ENCODE results near the gene GCNA. TPM values are rescaled to one million over a fixed set of nuclear protein-coding genes. Genes with fewer than 3 reads are reported as not detected.

The GCNA gene
- total and polyA plus RNA-seq, 7 donors: 0.98 to 9.1 (median 3.7) TPM

DNA sequence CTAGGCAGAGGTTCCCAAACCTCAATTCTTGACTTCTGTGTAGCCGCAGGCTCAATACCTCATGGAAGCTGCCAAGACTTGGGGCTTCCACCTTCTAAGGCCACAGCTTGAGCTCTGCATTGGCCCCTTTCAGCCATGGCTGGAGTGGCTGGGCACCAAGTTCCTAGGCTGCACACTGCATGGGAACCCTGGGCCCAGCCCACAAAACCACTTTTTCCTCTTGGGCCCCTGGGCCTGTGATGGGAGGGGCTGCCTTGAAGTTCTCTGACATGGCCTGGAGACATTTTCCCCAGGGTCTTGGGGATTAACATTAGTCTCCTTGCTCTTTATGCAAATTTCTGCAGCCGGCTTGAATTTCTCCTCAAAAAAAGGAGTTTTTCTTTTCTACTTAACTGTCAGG is 75.1 kb downstream of the GCNA start:
- WGBS, 3 donors: 84 to 96% (median 91%) methylated on average over 2 of the region's 2 CpGs
- DNase-seq (no peak), ATAC-seq (no peak)
- Histone ChIP-seq H3K4me3 (no peak overlapping the region), H3K36me3 (ENCODE audit: insufficient read depth in 1 of 2, low read depth in 1 of 2) (no peaks in the 10 kb centered on the region), H3K9me3 (no peaks in the 10 kb centered on the region), H3K27me3 (ENCODE audit: insufficient read depth in 3 of 3, low read length in 2 of 3) (no peaks in the 10 kb centered on the region), H3K4me1 (no peaks in the 10 kb centered on the region), H3K27ac (no peak overlapping the region)
- intact Hi-C loops (cut with DNase I): no loop called here
- TF ChIP-seq, protein P1, sequence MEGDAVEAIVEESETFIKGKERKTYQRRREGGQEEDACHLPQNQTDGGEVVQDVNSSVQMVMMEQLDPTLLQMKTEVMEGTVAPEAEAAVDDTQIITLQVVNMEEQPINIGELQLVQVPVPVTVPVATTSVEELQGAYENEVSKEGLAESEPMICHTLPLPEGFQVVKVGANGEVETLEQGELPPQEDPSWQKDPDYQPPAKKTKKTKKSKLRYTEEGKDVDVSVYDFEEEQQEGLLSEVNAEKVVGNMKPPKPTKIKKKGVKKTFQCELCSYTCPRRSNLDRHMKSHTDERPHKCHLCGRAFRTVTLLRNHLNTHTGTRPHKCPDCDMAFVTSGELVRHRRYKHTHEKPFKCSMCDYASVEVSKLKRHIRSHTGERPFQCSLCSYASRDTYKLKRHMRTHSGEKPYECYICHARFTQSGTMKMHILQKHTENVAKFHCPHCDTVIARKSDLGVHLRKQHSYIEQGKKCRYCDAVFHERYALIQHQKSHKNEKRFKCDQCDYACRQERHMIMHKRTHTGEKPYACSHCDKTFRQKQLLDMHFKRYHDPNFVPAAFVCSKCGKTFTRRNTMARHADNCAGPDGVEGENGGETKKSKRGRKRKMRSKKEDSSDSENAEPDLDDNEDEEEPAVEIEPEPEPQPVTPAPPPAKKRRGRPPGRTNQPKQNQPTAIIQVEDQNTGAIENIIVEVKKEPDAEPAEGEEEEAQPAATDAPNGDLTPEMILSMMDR (IDR thresholded peaks at IDR 0.05): no peak

DNA sequence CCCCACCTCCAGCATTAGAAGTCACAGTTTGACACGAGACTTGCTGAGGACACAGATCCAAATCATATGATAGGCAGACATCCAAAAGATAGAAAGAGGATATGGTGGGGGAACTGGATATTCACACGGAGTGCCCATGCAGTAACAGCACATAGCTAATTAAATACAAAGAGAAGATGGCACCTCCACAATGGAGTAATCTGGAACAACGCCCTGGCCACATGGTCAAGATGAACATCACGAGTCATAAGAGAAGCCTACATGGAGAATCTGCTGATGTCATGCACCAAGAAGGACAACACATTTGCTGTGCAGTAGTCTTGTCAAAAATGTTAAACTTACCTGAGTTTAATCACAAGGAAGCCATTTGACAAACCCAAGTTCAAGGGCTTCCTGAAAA is 79.0 kb downstream of the GCNA start:
- Histone ChIP-seq H3K4me3 (no peak overlapping the region), H3K9me3 (no peaks in the 10 kb centered on the region), H3K4me1 (no peaks in the 10 kb centered on the region), H3K36me3 (ENCODE audit: insufficient read depth in 1 of 2, low read depth in 1 of 2) (no peaks in the 10 kb centered on the region), H3K27ac (no peak overlapping the region), H3K27me3 (ENCODE audit: insufficient read depth in 3 of 3, low read length in 2 of 3) (no peaks in the 10 kb centered on the region)
- WGBS, 3 donors: 67 to 83% (median 67%) methylated on average over 4 of the region's 4 CpGs
- no peak for DNase-seq
- intact Hi-C loops (cut with DNase I): no loop called here
- ATAC-seq: no peak
- TF ChIP-seq, protein P1 (IDR thresholded peaks at IDR 0.05): no peak

DNA sequence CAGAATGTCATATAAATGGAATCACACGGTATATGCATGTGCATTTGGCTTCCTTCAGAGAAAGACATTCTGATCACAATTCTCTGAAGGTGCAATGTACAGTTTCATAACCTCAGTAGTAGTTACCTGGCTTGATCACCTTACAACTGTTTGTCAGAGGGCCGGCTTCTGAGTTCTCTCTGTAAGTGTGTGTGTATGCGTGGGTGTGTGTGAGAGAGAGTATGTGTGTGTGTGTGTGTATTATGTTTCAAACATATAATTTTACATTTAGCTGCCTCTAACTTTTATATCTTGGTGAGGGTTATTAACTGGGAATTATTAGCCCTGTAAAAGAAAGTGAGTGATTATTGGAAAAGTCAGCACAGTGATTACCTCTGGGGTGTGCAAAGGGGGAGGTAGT is 81.1 kb downstream of the GCNA start:
- 69 to 76% (median 71%) methylated on average over 3 of the region's 3 CpGs for WGBS, 3 donors
- intact Hi-C loops (cut with DNase I): no loop called here

DNA sequence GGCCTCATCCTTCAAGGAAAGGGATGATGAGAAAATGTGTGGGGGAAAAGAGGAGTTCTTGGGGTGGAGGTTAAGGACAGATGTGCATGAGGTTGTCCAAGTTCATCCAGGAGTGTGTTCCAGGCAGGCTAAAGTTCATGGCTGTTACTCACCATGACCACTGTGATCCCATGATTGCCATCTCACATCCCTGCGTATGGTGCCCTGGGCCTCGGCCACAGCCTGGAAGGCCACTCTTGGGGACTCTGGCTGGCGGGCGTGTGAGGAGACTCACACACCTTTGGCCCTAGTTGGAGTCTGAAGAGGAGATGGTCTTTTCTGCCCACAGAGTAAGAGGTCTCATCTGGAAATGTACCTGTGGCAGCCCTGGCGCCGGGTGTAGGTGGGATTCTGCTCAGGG is 81.7 kb downstream of the GCNA start:
- H3K9me3 ChIP-seq: no peaks in the 10 kb centered on the region
- ATAC-seq (no peak), DNase-seq (no peak)
- no peak overlapping the region for H3K4me3 ChIP-seq
- H3K27ac ChIP-seq: no peak overlapping the region
- H3K4me1 ChIP-seq: no peaks in the 10 kb centered on the region
- 72 to 100% (median 83%) methylated on average over 2 to 6 of the region's 6 CpGs for WGBS, 3 donors
- intact Hi-C loops (cut with DNase I): no loop called here
- no peaks in the 10 kb centered on the region for H3K27me3 ChIP-seq (ENCODE audit: insufficient read depth in 3 of 3, low read length in 2 of 3)
- H3K36me3 ChIP-seq (ENCODE audit: insufficient read depth in 1 of 2, low read depth in 1 of 2): no peaks in the 10 kb centered on the region
- TF ChIP-seq, protein P1 (IDR thresholded peaks at IDR 0.05): no peak

More for the DNA sequence above, 81.1 kb downstream of the GCNA start:
- no peaks in the 10 kb centered on the region for H3K27me3 ChIP-seq (ENCODE audit: insufficient read depth in 3 of 3, low read length in 2 of 3)
- H3K36me3 ChIP-seq (ENCODE audit: insufficient read depth in 1 of 2, low read depth in 1 of 2): no peaks in the 10 kb centered on the region
- H3K4me3 ChIP-seq: no peak overlapping the region
- no peak for DNase-seq
- no peaks in the 10 kb centered on the region for H3K9me3 ChIP-seq
- no peaks in the 10 kb centered on the region for H3K4me1 ChIP-seq
- TF ChIP-seq, protein P1 (IDR thresholded peaks at IDR 0.05): no peak
- no peak overlapping the region for H3K27ac ChIP-seq
- ATAC-seq: no peak
